Activated naive CD4-positive, alpha-beta T cell treated with anti-CD3 and anti-CD28 coated beads, Interleukin-2, amount 50 U/mL, for 24 hours (primary cell): ENCODE measurements around the gene PET117.
A peak's percentile ranks its signal among the peaks of the same experiment; 100 is the strongest.
"Not testable (repeated sequence)": the region's sequence is repeated elsewhere in the genome, so short reads cannot be mapped to it uniquely, and the experiment has no call there.

Source experiments
- H3K27ac Mint-ChIP-seq: one replicate; pipeline ENCODE4 v1.8.0; 2021; ENCODE audit warnings: mild to moderate bottlenecking, mixed read lengths
- H3K27me3 Mint-ChIP-seq: one replicate; pipeline ENCODE4 v1.8.0; 2021; ENCODE audit warnings: mixed read lengths
- H3K36me3 Mint-ChIP-seq: one replicate; pipeline ENCODE4 v1.8.0; 2021; ENCODE audit warnings: mixed read lengths
- H3K4me1 Mint-ChIP-seq: one replicate; pipeline ENCODE4 v1.8.0; 2021; ENCODE audit warnings: mixed read lengths
- H3K4me3 Mint-ChIP-seq: one replicate; pipeline ENCODE4 v1.8.0; 2021; ENCODE audit warnings: mild to moderate bottlenecking, mixed read lengths
- H3K9me3 Mint-ChIP-seq: one replicate; pipeline ENCODE4 v1.8.0; 2021; ENCODE audit warnings: mixed read lengths

The PET117 gene, protein sequence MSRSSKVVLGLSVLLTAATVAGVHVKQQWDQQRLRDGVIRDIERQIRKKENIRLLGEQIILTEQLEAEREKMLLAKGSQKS

GRCh38 chr20:18137412-18138265, at the start of gene PET117, which contains the start of gene KAT14:
Gene PET117, plus strand, starts transcription at chr20:18137863. Its CDS starts 93 bp downstream, at chr20:18137956.
Gene KAT14, plus strand, starts transcription at chr20:18137863. Its CDS starts 4,798 bp downstream, at chr20:18142661.
- H3K36me3 Mint-ChIP-seq: peaks cover 3% of the 10 kb centered on the region
- H3K4me1 Mint-ChIP-seq: peaks cover 35% of the 10 kb centered on the region

GRCh38 chr20:18088298-18088697, 49.4 kb upstream of the PET117 start:
- not testable (repeated sequence) for H3K27me3 Mint-ChIP-seq, H3K4me3 Mint-ChIP-seq, H3K4me1 Mint-ChIP-seq, H3K36me3 Mint-ChIP-seq, H3K9me3 Mint-ChIP-seq, H3K27ac Mint-ChIP-seq

More at GRCh38 chr20:18137412-18138265, at the start of gene PET117, which contains the start of gene KAT14:
- Mint-ChIP-seq H3K9me3 (no peaks in the 10 kb centered on the region), H3K4me3 (peak within 1 kb of the TSS; percentile 85), H3K27ac (peak within 1 kb of the TSS; percentile 85), H3K27me3 (no peaks in the 10 kb centered on the region)

DNA sequence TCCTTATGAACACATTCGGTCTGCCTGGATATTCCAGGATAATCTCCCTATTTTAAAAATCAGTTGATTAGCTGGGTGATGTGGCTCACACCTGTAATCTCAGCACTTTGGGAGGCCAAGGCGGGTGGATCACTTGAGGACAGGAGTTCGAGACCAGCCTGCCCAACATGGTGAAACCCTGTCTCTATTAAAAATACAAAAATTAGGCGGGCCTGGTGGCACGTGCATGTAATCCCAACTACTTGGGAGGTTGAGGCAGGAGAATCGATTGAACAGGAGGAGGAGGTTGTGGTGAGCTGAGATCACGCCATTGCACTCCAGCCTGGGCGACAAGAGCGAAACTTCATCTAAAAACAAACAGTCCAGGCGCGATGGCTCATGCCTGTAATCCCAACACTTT, 48.8 kb upstream of the PET117 start:
- not testable (repeated sequence) for H3K27ac Mint-ChIP-seq, H3K4me1 Mint-ChIP-seq, H3K4me3 Mint-ChIP-seq, H3K27me3 Mint-ChIP-seq, H3K9me3 Mint-ChIP-seq, H3K36me3 Mint-ChIP-seq

DNA sequence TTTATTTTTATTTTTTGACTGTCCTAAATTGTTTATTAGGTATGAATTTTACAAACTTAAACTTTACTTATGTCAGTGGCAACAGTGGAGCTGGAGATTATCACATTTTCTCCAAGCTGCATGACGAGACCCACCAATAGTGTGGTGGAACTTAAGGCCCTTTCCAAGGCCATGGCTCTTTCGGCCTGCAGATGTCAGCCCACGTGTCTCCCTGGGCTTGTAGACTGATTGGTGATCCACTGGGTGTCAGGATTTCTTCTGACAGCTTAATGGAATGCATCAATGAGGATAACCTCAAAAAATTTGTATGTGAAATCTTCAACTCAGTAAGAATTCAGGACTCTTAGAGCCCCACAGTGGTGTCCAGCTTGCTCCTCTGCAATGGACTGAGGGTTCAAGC, 47.6 kb upstream of the PET117 start:
- Mint-ChIP-seq H3K27me3 (peaks cover 1% of the 10 kb centered on the region), H3K9me3 (no peaks in the 10 kb centered on the region), H3K27ac (no peak overlapping the region), H3K4me1 (no peaks in the 10 kb centered on the region), H3K4me3 (no peak overlapping the region), H3K36me3 (no peaks in the 10 kb centered on the region)

GRCh38 chr20:18090477-18090876, 47.2 kb upstream of the PET117 start:
- H3K9me3 Mint-ChIP-seq: no peaks in the 10 kb centered on the region
- H3K4me3 Mint-ChIP-seq: no peak overlapping the region
- no peaks in the 10 kb centered on the region for H3K36me3 Mint-ChIP-seq
- peaks cover 1% of the 10 kb centered on the region for H3K27me3 Mint-ChIP-seq
- H3K27ac Mint-ChIP-seq: no peak overlapping the region
- H3K4me1 Mint-ChIP-seq: no peaks in the 10 kb centered on the region

DNA sequence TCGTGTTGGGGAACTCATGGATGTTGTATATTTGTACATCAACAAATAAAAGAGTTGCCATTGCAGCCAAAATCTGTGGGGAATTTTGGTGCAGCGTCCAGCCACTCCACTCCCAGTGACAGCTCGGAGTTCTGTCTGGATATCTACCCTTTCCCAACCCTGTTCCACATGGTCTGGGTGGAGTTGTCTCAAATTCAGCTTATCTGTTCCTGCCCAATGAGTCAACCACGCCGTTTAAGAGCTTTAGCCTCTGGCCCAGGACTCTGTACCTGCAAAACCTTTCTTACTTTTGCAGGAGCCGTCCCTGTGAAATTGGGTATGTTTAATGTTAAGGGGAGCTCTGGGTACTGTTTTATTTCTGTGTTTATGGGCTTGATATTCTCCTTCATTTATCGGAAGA, 46.0 kb upstream of the PET117 start:
- no peaks in the 10 kb centered on the region for H3K4me1 Mint-ChIP-seq
- no peak overlapping the region for H3K27ac Mint-ChIP-seq
- H3K4me3 Mint-ChIP-seq: no peak overlapping the region
- peaks cover 1% of the 10 kb centered on the region for H3K27me3 Mint-ChIP-seq
- no peaks in the 10 kb centered on the region for H3K36me3 Mint-ChIP-seq
- H3K9me3 Mint-ChIP-seq: no peaks in the 10 kb centered on the region

GRCh38 chr20:18092890-18093289, 44.8 kb upstream of the PET117 start:
- Mint-ChIP-seq H3K4me1 (no peaks in the 10 kb centered on the region), H3K27me3 (peaks cover 1% of the 10 kb centered on the region), H3K9me3 (no peaks in the 10 kb centered on the region), H3K36me3 (no peaks in the 10 kb centered on the region), H3K27ac (no peak overlapping the region), H3K4me3 (no peak overlapping the region)

DNA sequence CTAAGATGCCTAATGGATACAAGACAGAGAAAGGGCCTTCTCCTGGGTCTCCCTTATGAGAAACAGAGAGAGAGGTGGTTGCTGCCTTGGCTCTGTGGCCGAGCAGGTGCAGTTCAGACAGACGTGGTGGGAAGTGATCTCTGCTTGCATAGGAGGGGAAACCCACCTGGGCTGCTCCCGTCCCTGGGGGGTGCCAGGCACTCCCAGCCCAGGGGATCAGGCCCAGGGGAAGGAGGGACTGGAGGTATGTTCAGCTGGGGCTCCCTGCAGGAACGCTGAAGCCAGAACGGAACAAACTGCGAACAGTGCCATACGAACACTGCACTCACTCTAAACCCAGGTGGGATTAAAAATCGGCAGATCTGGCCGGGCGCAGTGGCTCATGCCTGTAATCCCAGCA, 44.3 kb upstream of the PET117 start:
- Mint-ChIP-seq H3K27me3 (peaks cover 1% of the 10 kb centered on the region), H3K27ac (no peak overlapping the region), H3K9me3 (no peaks in the 10 kb centered on the region), H3K4me3 (no peak overlapping the region), H3K36me3 (no peaks in the 10 kb centered on the region), H3K4me1 (no peaks in the 10 kb centered on the region)

GRCh38 chr20:18094191-18094590, 43.5 kb upstream of the PET117 start:
- Mint-ChIP-seq H3K27ac (no peak overlapping the region), H3K4me1 (no peaks in the 10 kb centered on the region), H3K36me3 (no peaks in the 10 kb centered on the region), H3K27me3 (peaks cover 1% of the 10 kb centered on the region), H3K9me3 (no peaks in the 10 kb centered on the region), H3K4me3 (no peak overlapping the region)

- H3K27ac Mint-ChIP-seq, H3K9me3 Mint-ChIP-seq, H3K4me1 Mint-ChIP-seq, H3K4me3 Mint-ChIP-seq, H3K36me3 Mint-ChIP-seq, H3K27me3 Mint-ChIP-seq: not testable (repeated sequence)
These were observed 37.1 kb upstream of the PET117 start for GRCh38 chr20:18100569-18100968.

DNA sequence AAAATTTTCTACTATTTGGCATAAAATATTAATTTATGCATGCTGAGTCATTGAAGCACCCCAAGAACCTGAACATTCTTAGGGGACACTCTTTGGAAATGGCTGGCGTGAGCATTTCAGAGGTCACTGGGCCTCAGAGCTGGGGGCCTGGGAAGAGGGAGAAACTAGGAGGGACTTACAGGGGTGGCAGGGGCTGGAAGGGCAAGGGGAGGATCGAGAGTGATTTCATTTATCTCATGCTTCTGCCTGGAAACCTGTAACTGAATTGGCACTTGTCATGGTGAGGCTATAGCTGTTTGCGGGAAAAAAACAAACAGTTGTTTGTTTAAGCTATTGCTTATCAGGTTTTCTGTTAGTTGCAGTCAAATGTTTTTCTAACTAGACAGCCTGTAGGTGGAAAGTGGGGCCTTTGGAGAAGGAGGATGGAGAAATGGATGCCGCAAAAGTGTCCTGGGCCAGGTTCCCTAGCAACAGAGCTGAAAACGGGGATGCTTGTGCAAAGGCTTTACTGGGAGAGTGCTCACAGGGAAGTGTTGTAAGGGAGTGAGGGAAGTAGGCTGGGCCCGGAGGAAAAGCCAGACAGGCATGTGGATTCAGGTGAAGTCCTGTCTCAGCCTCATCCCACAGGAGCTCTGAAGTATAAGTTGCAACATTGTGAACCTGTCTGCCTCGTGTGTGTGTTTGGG, 36.4 kb upstream of the PET117 start:
- Mint-ChIP-seq H3K9me3 (no peaks in the 10 kb centered on the region), H3K4me1 (no peaks in the 10 kb centered on the region), H3K4me3 (no peak overlapping the region), H3K27me3 (peaks cover 3% of the 10 kb centered on the region), H3K27ac (no peak overlapping the region), H3K36me3 (no peaks in the 10 kb centered on the region)

- Mint-ChIP-seq H3K27ac (no peak overlapping the region), H3K4me1 (no peaks in the 10 kb centered on the region), H3K9me3 (no peaks in the 10 kb centered on the region), H3K36me3 (no peaks in the 10 kb centered on the region), H3K4me3 (no peak overlapping the region), H3K27me3 (peaks cover 3% of the 10 kb centered on the region)
These were observed 34.2 kb upstream of the PET117 start for GRCh38 chr20:18103497-18103896.

DNA sequence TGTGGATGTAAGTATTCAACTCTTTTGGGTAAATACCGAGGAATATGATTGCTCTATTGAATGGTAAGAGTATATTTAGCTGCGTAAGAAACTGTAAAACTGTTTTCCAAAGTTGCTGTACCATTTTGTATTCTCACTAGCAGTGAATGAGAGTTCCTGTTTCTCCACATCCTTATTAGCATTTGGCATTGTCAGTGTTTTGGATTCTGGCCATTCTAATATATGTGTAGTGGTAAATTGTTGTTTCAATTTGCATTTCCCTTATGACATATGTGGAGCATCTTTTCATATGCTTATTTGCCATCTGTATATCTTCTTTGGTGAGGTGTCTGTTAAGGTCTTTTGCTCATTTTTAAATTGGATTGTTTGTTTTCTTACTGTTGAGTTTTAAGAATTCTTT, 29.3 kb upstream of the PET117 start:
- H3K9me3 Mint-ChIP-seq: no peaks in the 10 kb centered on the region
- H3K27ac Mint-ChIP-seq: no peak overlapping the region
- no peaks in the 10 kb centered on the region for H3K36me3 Mint-ChIP-seq
- H3K4me1 Mint-ChIP-seq: no peaks in the 10 kb centered on the region
- peaks cover 1% of the 10 kb centered on the region for H3K27me3 Mint-ChIP-seq
- H3K4me3 Mint-ChIP-seq: no peak overlapping the region

GRCh38 chr20:18128574-18128973, 9.1 kb upstream of the PET117 start:
- H3K27me3 Mint-ChIP-seq, H3K36me3 Mint-ChIP-seq, H3K4me3 Mint-ChIP-seq, H3K4me1 Mint-ChIP-seq, H3K9me3 Mint-ChIP-seq: not testable (repeated sequence)
- peak overlapping the region; percentile 91 for H3K27ac Mint-ChIP-seq

GRCh38 chr20:18132663-18133062, 5.0 kb upstream of the PET117 start:
- Mint-ChIP-seq H3K9me3 (peaks cover 4% of the 10 kb centered on the region), H3K27me3 (no peaks in the 10 kb centered on the region), H3K4me3 (no peak overlapping the region), H3K4me1 (peaks cover 12% of the 10 kb centered on the region), H3K36me3 (no peaks in the 10 kb centered on the region), H3K27ac (no peak overlapping the region)

DNA sequence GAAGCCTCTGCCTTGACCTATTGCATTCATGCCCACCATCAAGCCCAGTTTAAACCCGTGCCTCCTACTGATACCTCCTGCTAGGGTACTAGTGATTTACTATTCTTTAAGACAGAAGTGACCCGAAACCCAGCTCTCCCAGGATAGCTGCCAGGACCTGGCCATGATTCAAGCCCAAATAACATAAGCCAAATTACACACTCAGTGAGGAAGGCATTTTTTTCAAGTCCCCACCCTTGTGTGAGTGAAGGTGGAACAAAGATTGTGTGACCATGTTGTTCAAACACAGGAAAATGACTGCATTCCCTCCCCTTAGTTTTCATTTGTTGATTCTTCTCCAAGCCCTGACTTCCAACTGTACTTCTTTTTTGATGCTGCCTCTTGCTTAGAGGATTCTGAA, 3.7 kb upstream of the PET117 start:
- Mint-ChIP-seq H3K9me3 (no peaks in the 10 kb centered on the region), H3K36me3 (no peaks in the 10 kb centered on the region), H3K27ac (no peak overlapping the region), H3K27me3 (no peaks in the 10 kb centered on the region), H3K4me1 (peaks cover 8% of the 10 kb centered on the region), H3K4me3 (no peak overlapping the region)
